Activated CD4-positive, alpha-beta memory T cell treated with anti-CD3 and anti-CD28 coated beads, Interleukin-2, amount 10 ng/mL, durations not matched to agents 7 days and 5 days (primary cell): Measurements from ENCODE around the gene PLEKHG1. TPM values are rescaled to one million over a fixed set of nuclear protein-coding genes. Genes with fewer than 3 reads are reported as not detected.
A peak's percentile ranks its signal among the peaks of the same experiment; 100 is the strongest.

Experiments used
- CTCF ChIA-PET: fragments of 350-600 bp; sonication (Branson Sonifier 250); formaldehyde crosslinking; loops from one replicate; lab custom pipeline; 2021; ENCODE audit warnings: antibody characterized with exemption, inconsistent platforms; lab: Charles Lee
- POLR2A ChIA-PET: fragments of 350-600 bp; sonication (Branson Sonifier 250); formaldehyde crosslinking; loops from one replicate; lab custom pipeline; 2021; ENCODE audit warnings: antibody characterized with exemption; lab: Charles Lee
- DNase-seq: peaks from one replicate; pipeline ENCODE4 v3.0.0-alpha.2; 2020
- H3K27ac Mint-ChIP-seq: one replicate; pipeline ENCODE4 v1.8.0; 2021; ENCODE audit warnings: mild to moderate bottlenecking, mixed read lengths
- H3K27me3 Mint-ChIP-seq: one replicate; pipeline ENCODE4 v1.8.0; 2021; ENCODE audit warnings: mixed read lengths
- H3K36me3 Mint-ChIP-seq: one replicate; pipeline ENCODE4 v1.8.0; 2021; ENCODE audit warnings: low read depth, mixed read lengths
- H3K4me1 Mint-ChIP-seq: one replicate; pipeline ENCODE4 v1.8.0; 2021; ENCODE audit warnings: mixed read lengths
- H3K4me3 Mint-ChIP-seq: one replicate; pipeline ENCODE4 v1.8.0; 2021; ENCODE audit warnings: mild to moderate bottlenecking, mixed read lengths
- H3K9me3 Mint-ChIP-seq: one replicate; pipeline ENCODE4 v1.8.0; 2021; ENCODE audit warnings: mixed read lengths
- total RNA-seq, 2 experiments: library from RNA; stranded (reverse); gene quantifications; one replicate each; pipeline ENCODE4 v1.2.3, GENCODE V29; 2021

Gene PLEKHG1
- total RNA-seq, 2 experiments from 2014 or later = 2.3 to 2.9 TPM

GRCh38 chr6:150596439-150596838 lies 3.2 kb upstream of the PLEKHG1 start:
- H3K27me3 Mint-ChIP-seq = peaks cover 49% of the 10 kb centered on the region
- H3K9me3 Mint-ChIP-seq = no peaks in the 10 kb centered on the region

GRCh38 chr6:150598401-150598800 lies 1.3 kb upstream of the PLEKHG1 start:
- no peak overlapping the region for H3K27ac Mint-ChIP-seq
- DNase-seq = no peak
- ChIA-PET CTCF (interaction anchor here (0.8 to 2.0 kb wide), 2 partner anchors 10 to 180 kb away, joined by 3 to 8 read pairs; no protein-coding TSS in a partner anchor), POLR2A (interaction anchor here (0.7 kb wide), 1 partner anchor 13 kb away, joined by 3 read pairs; no protein-coding TSS in a partner anchor)
- no peaks in the 10 kb centered on the region for H3K36me3 Mint-ChIP-seq
- H3K4me3 Mint-ChIP-seq = no peak overlapping the region
- H3K4me1 Mint-ChIP-seq = peaks cover 16% of the 10 kb centered on the region
- peaks cover 48% of the 10 kb centered on the region for H3K27me3 Mint-ChIP-seq
- H3K9me3 Mint-ChIP-seq = no peaks in the 10 kb centered on the region

More at GRCh38 chr6:150596439-150596838, 3.2 kb upstream of the PLEKHG1 start:
- Mint-ChIP-seq H3K4me3 (no peak overlapping the region), H3K4me1 (peaks cover 16% of the 10 kb centered on the region), H3K27ac (no peak overlapping the region), H3K36me3 (no peaks in the 10 kb centered on the region)
- ChIA-PET CTCF (interaction anchor here (1.0 kb wide), 1 partner anchor 219 kb away, joined by 3 read pairs; no protein-coding TSS in a partner anchor), POLR2A (no interaction called here)
- DNase-seq = no peak

GRCh38 chr6:150598858-150599198 lies 857 bp upstream of the PLEKHG1 start:
- Mint-ChIP-seq H3K9me3 (no peaks in the 10 kb centered on the region), H3K4me1 (peaks cover 16% of the 10 kb centered on the region), H3K27ac (no peak overlapping the region), H3K4me3 (peak overlapping the region; percentile 69), H3K36me3 (no peaks in the 10 kb centered on the region), H3K27me3 (peaks cover 48% of the 10 kb centered on the region)
- ChIA-PET POLR2A (interaction anchor here (0.7 kb wide), 1 partner anchor 13 kb away, joined by 3 read pairs; no protein-coding TSS in a partner anchor), CTCF (interaction anchor here (1.0 to 2.0 kb wide), 2 partner anchors 11 to 180 kb away, joined by 4 to 8 read pairs; no protein-coding TSS in a partner anchor)
- no peak for DNase-seq

- DNase-seq = no peak
- POLR2A ChIA-PET = interaction anchor here (1.1 kb wide), 1 partner anchor 182 kb away, joined by 8 read pairs; no protein-coding TSS in a partner anchor
- CTCF ChIA-PET = interaction anchor here (0.7 to 1.9 kb wide), 7 partner anchors 10 to 529 kb away, joined by 3 to 13 read pairs (median 4); no protein-coding TSS in a partner anchor
- Mint-ChIP-seq H3K27me3 (peaks cover 51% of the 10 kb centered on the region), H3K27ac (no peak overlapping the region), H3K4me1 (peaks cover 16% of the 10 kb centered on the region), H3K36me3 (no peaks in the 10 kb centered on the region), H3K4me3 (no peak overlapping the region), H3K9me3 (no peaks in the 10 kb centered on the region)
These were observed 270 bp downstream of the PLEKHG1 start for GRCh38 chr6:150600010-150600300.

- Mint-ChIP-seq H3K27ac (peak overlapping the region; percentile 40), H3K4me1 (peaks cover 16% of the 10 kb centered on the region), H3K36me3 (no peaks in the 10 kb centered on the region), H3K27me3 (peaks cover 51% of the 10 kb centered on the region), H3K9me3 (no peaks in the 10 kb centered on the region), H3K4me3 (peak overlapping the region; percentile 80)
- ChIA-PET POLR2A (interaction anchor here (1.1 kb wide), 1 partner anchor 182 kb away, joined by 8 read pairs; no protein-coding TSS in a partner anchor), CTCF (interaction anchor here (0.7 to 1.9 kb wide), 10 partner anchors 10 to 529 kb away, joined by 3 to 13 read pairs (median 4); no protein-coding TSS in a partner anchor)
- DNase-seq = peak; percentile 65
These were observed 774 bp downstream of the PLEKHG1 start for GRCh38 chr6:150600301-150601017.

GRCh38 chr6:150601439-150601838 lies 1.8 kb downstream of the PLEKHG1 start:
- Mint-ChIP-seq H3K27me3 (peaks cover 50% of the 10 kb centered on the region), H3K9me3 (no peaks in the 10 kb centered on the region), H3K4me3 (no peak overlapping the region), H3K4me1 (peaks cover 16% of the 10 kb centered on the region), H3K36me3 (no peaks in the 10 kb centered on the region), H3K27ac (no peak overlapping the region)
- ChIA-PET CTCF (interaction anchor here (1.8 kb wide), 1 partner anchor 13 kb away, joined by 5 read pairs; no protein-coding TSS in a partner anchor), POLR2A (no interaction called here)
- DNase-seq = no peak

- Mint-ChIP-seq H3K36me3 (no peaks in the 10 kb centered on the region), H3K4me1 (peaks cover 16% of the 10 kb centered on the region), H3K4me3 (no peak overlapping the region), H3K27me3 (peaks cover 41% of the 10 kb centered on the region), H3K9me3 (no peaks in the 10 kb centered on the region), H3K27ac (no peak overlapping the region)
- no peak for DNase-seq
- CTCF ChIA-PET = no interaction called here
- POLR2A ChIA-PET = no interaction called here
These were observed 3.5 kb downstream of the PLEKHG1 start for GRCh38 chr6:150603176-150603575.

GRCh38 chr6:150604467-150604866 lies 4.8 kb downstream of the PLEKHG1 start:
- no peaks in the 10 kb centered on the region for H3K36me3 Mint-ChIP-seq
- H3K4me1 Mint-ChIP-seq = peaks cover 8% of the 10 kb centered on the region
- POLR2A ChIA-PET = no interaction called here
- peaks cover 32% of the 10 kb centered on the region for H3K27me3 Mint-ChIP-seq
- no peaks in the 10 kb centered on the region for H3K9me3 Mint-ChIP-seq
- CTCF ChIA-PET = no interaction called here
- no peak overlapping the region for H3K27ac Mint-ChIP-seq
- H3K4me3 Mint-ChIP-seq = no peak overlapping the region
- no peak for DNase-seq

- Mint-ChIP-seq H3K27me3 (peaks cover 31% of the 10 kb centered on the region), H3K27ac (no peak overlapping the region), H3K4me3 (no peak overlapping the region), H3K4me1 (peaks cover 7% of the 10 kb centered on the region), H3K36me3 (no peaks in the 10 kb centered on the region), H3K9me3 (no peaks in the 10 kb centered on the region)
- CTCF ChIA-PET = interaction anchor here (2.5 kb wide), 1 partner anchor 187 kb away, joined by 8 read pairs; no protein-coding TSS in a partner anchor
- POLR2A ChIA-PET = no interaction called here
- DNase-seq = no peak
These were observed 5.6 kb downstream of the PLEKHG1 start for GRCh38 chr6:150605333-150605732.

- Mint-ChIP-seq H3K9me3 (no peaks in the 10 kb centered on the region), H3K4me1 (no peaks in the 10 kb centered on the region), H3K4me3 (no peak overlapping the region), H3K36me3 (no peaks in the 10 kb centered on the region), H3K27ac (no peak overlapping the region), H3K27me3 (peaks cover 24% of the 10 kb centered on the region)
- CTCF ChIA-PET = interaction anchor here (0.6 to 2.5 kb wide), 2 partner anchors 136 to 188 kb away, joined by 3 to 8 read pairs; no protein-coding TSS in a partner anchor
- POLR2A ChIA-PET = no interaction called here
- DNase-seq = no peak
These were observed 6.5 kb downstream of the PLEKHG1 start for GRCh38 chr6:150606168-150606591.

GRCh38 chr6:150606647-150607328 lies 7.1 kb downstream of the PLEKHG1 start:
- Mint-ChIP-seq H3K27me3 (peaks cover 19% of the 10 kb centered on the region), H3K4me1 (no peaks in the 10 kb centered on the region), H3K36me3 (no peaks in the 10 kb centered on the region), H3K9me3 (no peaks in the 10 kb centered on the region), H3K27ac (no peak overlapping the region), H3K4me3 (no peak overlapping the region)
- ChIA-PET CTCF (interaction anchor here (0.6 to 2.5 kb wide), 2 partner anchors 136 to 189 kb away, joined by 3 to 8 read pairs; no protein-coding TSS in a partner anchor), POLR2A (no interaction called here)
- no peak for DNase-seq

- Mint-ChIP-seq H3K27ac (no peak overlapping the region), H3K27me3 (peaks cover 14% of the 10 kb centered on the region), H3K4me3 (no peak overlapping the region), H3K9me3 (no peaks in the 10 kb centered on the region), H3K36me3 (no peaks in the 10 kb centered on the region), H3K4me1 (no peaks in the 10 kb centered on the region)
- no peak for DNase-seq
- CTCF ChIA-PET = interaction anchor here (1.4 to 2.5 kb wide), 2 partner anchors 9 to 189 kb away, joined by 3 to 8 read pairs; no protein-coding TSS in a partner anchor
- POLR2A ChIA-PET = no interaction called here
These were observed 7.6 kb downstream of the PLEKHG1 start for GRCh38 chr6:150607329-150607650.

- POLR2A ChIA-PET = interaction anchor here (1.0 kb wide), 1 partner anchor 22 kb away, joined by 3 read pairs; no protein-coding TSS in a partner anchor
- H3K27ac Mint-ChIP-seq = no peak overlapping the region
- DNase-seq = no peak
- H3K36me3 Mint-ChIP-seq = no peaks in the 10 kb centered on the region
- H3K9me3 Mint-ChIP-seq = no peaks in the 10 kb centered on the region
- no peak overlapping the region for H3K4me3 Mint-ChIP-seq
- H3K4me1 Mint-ChIP-seq = no peaks in the 10 kb centered on the region
- CTCF ChIA-PET = interaction anchor here (1.4 to 1.9 kb wide), 2 partner anchors 10 to 11 kb away, joined by 4 to 6 read pairs; partner anchors contain the start of gene PLEKHG1
- peaks cover 16% of the 10 kb centered on the region for H3K27me3 Mint-ChIP-seq
These were observed 10.9 kb downstream of the PLEKHG1 start for GRCh38 chr6:150610584-150610983.
